Left kidney (tissue), 2 donors: Measurements from ENCODE around the gene ABCA2. TPM values are rescaled to one million over a fixed set of nuclear protein-coding genes. Genes with fewer than 3 reads are reported as not detected.
"Not testable (repeated sequence)": the region's sequence is repeated elsewhere in the genome, so short reads cannot be mapped to it uniquely, and the experiment has no call there.

Experiments used
- DNase-seq: peaks from one replicate; pipeline ENCODE4 v3.0.0-alpha.2; 2013
- polyA plus RNA-seq: library from polyadenylated mRNA; unstranded; fragments of 120-200 nt; gene quantifications from one replicate; pipeline ENCODE4 v1.2.1, GENCODE V29; 2013; ENCODE audit not compliant: insufficient read length

ABCA2 gene
- polyA plus RNA-seq, 1 donor: 46.6 TPM

DNA sequence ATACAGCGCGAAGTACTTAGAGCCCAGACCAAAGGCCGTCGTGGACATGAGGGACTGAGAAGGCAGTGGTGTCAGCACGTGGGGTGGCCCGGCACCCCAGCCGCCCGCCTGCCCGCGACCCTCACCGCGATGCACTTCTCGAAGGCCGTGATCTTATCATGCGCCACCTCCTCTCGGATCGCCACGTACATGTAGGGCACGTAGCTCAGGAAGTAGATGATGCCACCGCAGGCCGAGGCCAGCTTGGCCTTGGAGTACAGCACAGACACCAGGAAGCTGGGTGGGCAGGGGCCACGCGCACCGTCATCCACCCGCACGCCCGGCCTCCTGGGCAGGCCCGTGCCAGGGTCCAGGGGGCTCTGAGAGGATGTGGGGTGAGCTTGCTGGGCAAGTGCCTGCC lies 11.0 kb downstream of the ABCA2 start:
- no peak for DNase-seq

DNA sequence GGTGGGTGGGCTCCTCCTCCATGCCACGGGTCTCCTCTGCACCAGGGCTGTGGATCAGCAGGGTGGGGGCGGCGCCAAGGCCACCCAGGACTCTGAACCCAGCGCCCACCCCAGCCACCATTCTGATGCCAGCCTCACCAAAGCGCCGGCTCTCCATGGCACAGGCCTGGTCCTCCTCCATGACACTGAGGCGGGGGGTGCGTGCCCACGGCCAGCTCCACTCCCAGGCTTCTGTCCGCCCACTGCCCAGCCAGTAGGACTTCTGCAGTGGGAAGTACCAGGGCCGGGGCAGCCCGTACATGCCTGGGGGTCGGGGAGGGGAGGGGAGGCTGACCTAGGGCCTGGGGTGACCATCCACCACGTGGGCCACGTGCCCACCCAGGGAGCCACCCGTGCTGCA lies 11.6 kb downstream of the ABCA2 start:
- DNase-seq: no peak

DNA sequence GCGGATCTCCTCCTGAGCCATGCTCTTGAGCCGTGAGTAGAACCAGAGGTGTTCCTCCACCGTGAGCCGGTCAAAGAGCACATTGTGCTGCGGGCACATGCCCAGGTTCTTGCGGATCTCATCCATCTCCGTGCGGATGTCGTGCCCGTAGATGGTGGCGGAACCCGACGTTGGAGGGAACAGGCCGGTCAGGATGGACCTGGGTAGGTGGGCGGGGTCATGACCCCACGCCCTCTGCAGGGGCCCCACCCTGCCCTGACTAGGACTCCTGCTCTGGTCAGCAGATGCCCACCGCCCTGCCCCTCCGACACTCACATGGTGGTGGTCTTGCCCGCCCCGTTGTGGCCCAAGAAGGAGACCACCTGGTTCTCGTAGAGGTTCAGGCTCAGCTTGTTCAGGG lies 12.1 kb downstream of the ABCA2 start:
- no peak for DNase-seq

DNA sequence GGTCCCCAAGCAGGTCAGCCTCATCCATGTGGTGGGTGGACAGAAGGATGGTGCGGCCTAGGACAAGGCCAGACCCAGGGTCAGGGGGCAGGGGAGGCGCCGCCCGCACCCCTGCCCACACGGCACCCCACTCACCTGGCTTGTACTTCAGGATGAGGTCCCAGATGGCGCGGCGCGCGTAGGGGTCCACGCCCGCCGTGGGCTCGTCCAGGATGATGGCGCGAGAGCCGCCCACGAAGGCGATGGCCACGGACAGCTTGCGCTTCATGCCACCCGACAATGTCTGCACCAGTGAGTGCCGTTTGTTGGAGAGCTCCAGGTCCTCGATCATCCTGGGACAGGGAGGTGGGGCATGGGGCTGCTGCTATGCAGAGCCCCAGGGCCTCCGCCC lies 12.5 kb downstream of the ABCA2 start:
- DNase-seq: no peak

DNA sequence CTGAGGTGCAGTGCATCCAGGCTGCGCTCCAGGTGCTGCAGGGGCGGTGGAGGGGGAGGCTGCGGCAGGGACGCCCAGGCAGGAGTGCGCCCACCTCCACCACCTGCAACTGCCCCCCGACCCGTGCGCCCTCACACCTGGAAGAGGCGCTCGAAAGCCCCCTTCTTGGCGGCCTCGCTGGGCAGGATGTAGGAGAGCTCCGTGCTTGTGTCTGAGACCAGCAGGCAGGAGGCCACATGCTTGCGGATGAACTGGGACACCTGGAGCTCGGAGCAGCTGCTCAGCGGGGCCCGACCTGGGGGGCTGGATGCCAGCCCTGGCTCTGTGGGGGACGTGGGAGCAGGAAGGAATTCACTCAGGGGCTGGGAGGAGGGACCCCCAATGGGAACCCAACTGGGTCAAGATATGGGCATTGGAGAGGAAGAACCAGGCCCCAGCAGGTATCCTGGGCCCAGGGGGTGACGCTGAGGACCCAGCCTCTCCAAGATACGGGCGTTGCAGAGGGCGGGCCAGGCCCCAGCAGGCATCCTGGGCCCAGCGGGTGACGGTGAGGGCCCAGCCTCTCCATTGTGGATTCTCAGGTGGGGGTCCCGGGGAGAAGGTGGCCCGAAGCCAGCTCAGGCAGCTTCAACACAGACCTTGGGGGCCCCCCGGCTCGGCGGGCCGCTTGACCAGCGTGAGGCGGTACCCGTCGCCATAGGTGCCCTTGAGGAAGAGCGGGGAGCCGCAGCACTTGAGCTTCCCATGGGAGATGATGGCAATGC lies 13.1 kb downstream of the ABCA2 start:
- no peak for DNase-seq

DNA sequence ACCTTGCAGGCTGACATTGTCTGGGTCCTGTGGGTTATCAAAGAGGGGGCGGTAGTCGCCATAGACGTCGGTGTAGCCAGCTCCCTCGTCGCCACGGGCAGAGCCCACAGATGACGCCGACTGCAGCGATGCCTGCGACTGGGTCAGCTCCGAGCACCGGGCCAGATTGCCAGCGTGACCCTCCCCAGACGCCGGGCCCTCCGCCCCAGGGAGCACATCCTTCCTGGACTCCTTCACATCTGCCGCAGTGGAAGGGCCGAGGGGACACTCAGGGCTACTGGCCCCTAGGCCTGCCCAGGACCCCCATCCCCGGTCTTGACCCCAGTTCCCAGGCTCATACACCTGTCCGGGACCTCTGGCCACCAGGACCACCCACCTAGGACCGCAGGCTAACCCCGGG lies 13.9 kb downstream of the ABCA2 start:
- no peak for DNase-seq

DNA sequence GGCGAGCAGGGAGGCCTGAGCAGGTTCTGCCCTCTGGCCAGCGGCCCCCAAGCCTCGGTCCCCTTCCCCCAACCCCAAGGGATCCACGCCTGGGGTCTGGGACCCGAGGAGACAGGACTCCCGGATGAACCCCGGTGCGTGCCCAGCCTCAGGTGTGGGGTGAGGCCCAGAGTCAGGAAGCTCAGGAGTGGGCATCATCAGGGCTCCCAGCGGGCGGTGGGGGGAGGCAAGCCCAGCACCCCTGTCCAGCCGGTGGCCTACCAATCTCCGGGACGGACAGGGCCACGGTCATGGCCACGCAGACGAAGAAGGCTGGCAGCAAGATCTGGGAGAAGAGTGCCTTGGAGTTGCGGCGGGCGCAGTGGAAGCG lies 14.5 kb downstream of the ABCA2 start:
- no peak for DNase-seq

DNA sequence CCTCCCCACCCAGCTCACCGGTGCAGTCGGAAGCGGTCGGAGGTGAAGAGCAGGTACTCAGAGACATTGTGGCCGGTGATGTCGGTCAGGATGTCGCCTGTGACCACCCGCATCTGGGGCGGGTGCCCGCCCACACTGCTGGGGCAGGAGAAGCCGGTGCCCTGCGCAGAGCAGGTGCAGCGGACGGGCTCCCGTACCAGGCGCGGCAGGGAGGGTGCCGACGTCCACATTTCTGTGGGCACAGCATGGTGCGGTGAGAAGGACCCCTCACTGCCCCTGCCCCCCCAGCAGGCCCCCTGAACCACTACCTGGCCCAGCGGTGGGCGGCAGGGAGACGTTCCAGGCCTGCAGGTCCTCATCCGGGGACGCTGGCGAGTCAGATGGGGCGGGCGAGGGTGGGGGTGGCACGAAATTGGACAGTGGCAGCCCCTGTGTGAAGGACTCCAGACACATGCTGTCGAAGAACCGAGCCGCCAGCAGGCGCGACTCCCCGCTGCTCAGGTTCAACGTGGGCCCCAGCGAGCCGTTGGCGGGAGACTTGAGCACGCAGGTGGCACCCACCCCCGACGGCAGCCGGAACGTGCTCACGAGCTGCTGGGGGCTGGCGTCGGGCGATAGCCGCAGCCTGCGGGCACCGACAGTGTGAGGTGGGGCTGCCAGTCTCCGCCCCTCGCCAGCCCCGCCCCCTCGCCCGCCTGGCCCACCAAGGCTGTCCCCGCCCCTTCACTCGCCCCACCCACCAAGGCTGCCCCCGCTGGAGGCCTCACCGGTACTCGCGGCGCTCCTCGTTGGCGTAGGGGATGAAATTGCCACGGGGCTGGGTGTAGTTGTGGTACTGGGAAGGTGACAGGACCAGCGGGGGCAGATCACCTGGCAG lies 15.1 kb downstream of the ABCA2 start:
- no peak for DNase-seq

DNA sequence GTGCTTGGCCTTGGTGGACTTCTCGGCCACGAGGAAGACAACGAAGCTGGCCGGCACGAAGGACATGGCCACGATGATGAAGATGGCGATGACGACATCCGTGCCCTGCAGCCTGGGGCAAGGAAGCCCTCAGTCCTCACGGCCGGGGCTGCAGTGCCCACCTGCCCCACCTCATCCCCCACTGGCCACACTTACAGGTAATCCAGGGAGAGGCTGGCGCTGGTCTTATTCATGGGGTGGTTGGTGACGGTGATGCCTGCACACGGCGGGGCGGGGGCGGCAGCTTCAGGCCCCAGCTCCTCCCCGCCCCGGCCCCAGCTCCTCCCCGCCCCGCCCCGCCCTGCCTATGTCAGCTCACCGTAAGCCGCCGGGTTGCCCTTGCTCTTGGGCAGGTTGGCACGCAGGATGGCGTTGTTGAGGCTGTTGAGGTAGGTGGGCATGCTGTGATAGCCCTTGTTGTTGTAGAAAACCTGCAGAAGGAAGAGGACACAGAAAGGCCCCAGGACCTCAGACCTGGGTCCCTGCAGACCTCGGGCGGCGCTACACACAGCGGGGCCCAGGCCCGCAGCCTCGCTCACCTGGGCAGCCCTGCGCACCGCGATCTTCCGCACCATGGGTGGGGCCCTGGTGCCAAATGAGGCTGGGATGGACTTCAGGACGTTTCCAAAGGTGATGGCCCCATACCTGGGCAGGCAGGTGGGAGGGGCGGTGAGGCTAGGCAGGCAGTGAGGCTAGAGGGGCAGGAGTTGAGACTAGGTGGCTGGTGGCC lies 15.9 kb downstream of the ABCA2 start:
- DNase-seq: no peak

DNA sequence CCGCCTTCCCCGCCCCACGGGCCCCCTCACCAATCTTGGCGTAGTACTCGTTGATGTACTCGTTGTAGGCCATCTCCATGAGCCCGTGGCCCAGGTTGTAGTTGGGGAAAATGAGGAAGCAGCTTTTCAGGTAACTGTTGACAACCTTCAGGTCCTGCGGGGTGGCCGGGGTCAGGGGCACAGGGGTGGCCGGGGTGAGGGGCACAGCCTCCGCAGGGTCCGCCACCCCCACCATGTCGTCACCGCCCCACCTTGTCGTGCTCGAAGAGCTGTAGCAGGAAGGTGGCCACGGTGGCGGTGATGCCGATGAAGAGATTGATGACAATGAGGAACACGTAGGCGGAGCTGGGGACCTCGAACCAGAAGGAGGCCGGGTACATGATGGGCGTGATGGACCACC lies 16.9 kb downstream of the ABCA2 start:
- no peak for DNase-seq

DNA sequence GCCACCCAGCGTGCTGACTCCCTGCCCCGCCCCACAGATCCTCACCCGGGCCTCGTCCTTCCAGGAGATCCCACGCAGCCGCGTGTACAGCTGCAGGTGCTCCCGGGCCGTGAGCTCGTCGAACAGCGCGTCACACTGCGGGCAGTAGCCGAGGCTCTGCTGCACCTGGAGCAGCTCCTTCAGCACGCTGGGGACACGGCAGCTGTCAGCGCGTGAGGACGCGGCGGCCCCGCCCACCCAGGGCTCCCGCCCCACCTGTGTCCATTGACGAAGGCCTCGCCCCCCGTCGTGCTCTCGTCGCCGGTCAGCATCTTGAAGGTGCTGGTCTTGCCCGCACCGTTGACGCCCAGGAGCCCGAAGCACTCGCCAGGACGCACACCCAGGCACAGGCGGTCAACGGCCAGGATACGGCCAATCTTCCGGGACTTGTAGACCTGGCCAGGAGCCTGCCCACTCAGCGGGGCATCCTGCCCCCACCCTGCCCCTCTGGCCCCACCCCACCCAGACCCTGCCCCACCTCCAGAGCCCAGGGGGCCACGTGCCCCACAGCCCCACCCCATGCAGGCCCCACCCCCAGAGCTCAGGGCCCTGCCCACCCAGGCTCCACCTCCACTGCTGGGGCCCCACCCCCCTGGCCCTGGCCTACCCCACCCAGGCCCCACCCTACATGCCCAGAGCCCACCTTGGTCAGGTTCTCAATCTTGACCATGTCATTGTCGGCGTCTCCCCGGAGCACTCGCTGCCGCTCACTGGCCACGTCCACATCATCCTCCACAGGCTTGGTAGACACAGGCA lies 17.9 kb downstream of the ABCA2 start:
- no peak for DNase-seq

DNA sequence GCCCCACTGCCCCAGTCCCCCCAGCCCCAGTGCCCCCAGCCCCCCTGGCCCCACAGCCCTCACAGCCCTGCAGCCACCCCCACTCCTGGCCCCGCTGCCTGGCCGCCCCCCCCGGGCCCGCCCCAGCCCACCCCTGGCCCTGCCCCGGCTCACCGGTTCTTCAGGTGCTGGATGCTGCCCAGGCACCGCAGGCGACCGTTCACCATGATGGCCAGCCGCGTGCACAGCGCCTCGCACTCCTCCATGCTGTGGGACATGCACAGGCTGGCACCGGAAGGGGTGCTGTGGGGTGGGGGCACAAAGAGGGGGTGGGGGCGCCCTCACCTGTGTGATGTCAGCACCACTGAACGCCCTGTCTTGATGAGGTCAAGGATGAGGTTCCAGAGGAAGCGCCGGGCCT lies 18.8 kb downstream of the ABCA2 start:
- no peak for DNase-seq

DNA sequence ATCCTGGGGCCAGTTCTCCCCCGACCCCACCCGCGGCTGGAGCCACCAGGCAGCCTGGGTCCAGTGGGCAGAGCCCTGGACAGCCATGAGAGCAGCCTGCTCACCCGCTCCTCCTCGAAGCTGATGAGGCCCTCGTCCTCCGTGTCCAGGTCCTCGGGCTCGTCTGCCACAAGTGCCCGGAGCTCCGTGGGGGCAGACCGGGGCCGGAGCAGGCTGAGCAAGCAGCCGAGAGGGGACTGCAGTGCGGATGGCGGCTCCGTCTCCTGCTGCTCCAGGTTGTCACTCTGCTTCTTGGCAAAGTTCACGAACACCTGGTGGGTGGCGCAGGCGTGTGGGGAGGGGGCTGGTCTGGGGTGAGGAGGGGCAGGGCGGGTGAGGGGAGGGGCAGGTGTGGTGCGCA lies 19.7 kb downstream of the ABCA2 start:
- DNase-seq: no peak

DNA sequence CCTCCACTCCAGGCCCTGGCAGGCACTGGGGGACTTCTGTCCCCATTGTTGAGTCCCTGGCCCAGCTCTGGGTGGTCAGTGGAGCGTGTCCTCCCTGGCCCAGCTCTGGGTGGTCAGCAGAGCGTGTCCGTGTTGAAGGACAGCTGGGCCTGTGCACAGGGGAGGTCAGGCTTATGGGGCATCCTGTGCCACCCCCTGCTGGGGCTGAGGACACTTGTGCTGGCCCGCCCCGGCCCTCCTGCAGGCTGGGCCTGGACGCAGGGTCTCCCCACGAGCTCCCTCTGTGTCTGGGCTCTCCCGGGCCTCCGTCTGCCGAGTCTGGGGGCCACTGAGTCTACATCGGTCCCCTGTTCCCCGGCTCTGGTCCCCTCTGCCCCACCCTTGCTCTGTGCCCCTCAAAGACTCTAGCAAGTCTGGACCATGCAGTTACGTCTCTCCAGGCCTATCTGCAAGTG lies 20.2 kb downstream of the ABCA2 start:
- DNase-seq: no peak

DNA sequence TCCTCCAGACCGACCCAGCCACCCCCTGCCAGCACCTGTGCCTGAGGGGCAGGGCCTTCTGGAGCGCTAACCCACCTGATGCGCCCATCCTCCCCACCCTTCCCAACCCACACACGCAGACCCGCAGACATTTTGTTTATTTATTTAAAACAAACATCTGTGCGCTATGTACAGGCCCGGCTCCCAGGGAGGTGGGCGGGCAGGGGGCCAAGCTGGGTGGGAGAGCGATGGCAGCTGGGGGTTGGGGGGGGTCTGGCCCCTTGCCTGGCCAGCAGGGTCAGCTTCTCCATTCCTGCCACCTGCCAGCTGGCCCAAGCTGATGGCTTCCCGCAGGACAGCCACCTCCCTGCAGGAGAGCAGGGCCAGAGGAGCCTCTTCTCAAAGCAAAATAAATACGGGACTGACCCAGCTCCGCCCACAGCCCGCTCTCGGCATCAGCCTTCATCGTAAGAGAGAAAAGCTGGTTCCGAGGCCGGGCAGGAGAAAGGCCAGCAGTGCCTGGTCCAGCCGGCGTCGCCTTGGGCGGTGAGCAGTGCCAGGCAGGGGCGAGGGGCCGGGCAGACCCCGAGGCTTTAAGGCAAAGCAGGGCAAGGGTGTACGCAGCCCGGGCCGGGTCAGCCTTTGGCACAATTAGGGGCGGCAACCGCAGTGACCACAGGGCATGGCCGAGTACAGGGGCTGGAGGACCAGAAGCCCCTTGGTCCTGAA lies 20.8 kb downstream of the ABCA2 start:
- DNase-seq: no peak

DNA sequence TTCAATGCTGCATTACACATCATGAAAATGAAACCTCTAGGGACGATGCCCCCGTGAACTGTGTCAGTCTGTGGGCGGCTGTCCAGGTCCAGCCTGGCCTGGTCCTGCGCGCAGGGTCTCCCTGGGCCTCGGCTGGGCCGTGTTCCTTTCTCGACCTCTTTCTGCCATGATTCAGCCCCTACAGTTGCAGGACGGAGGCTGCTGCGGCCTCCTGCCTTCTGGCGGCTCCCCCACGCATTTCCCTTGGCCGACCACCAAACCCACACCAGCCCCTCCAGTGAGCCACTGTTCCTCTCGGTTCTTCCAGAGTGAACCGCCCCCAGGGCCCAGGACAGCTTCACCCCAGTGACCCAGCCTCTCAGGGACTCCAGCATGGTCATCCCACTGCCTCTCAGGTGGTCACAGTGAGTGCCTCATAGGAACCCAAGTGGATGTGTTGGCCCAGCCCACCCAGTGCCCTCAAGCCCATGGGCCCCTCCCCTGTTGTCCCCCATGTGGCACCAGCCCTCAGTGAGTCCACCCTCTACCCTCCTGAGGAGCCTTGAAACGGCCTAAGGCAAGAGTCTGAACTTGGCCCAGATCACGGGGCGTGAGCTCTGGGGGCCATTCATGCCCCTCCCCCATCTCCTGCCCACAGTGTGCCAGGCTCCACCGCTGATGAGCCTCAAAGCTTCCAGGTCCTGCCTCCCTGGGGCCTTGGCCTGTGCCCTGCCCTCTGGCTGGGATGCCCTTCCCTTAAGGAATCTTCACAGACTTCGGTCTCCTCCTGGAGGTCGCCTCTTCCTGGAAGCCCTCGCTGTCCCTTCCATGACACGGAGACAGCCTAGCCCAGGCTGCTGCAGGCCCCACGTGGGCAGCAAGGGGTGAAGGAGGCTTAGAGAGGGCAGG lies 21.7 kb downstream of the ABCA2 start:
- DNase-seq: no peak

DNA sequence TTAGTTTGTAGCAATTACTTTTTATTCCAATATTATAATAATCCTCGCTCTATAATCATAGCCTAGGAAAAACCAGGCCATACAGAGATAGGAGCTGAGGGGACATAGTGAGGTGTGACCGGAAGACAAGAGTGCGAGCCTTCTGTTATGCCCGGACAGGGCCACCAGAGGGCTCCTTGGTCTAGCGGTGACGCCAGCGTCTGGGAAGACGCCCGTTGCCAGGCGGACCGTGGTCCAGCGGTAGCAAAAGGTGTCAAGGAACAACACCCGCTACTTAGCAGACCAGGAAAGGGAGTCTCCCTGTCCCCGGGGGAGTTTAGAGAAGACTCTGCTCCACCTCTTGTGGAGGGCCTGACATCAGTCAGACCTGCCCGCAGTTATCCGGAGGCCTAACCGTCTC lies 23.8 kb downstream of the ABCA2 start:
- DNase-seq: not testable (repeated sequence)

DNA sequence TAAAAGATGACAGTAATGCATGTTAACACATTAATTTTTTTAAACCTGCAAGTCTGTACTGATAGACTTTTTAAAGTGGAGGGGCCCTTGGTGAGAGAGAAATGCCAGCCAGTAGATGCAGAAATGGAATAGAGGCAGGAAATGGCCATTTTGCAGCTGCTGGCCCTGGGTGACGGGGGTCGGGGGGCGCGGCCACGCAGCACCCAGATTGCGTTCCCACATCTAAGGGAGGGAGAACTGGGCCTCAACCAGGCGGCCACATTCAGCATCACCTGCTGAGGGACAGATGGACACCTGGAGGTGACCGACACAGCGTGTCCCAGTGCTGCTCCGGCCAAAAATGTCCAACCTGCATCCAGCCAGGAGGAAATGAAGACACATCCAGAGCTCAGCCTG lies 25.4 kb downstream of the ABCA2 start:
- no peak for DNase-seq

DNA sequence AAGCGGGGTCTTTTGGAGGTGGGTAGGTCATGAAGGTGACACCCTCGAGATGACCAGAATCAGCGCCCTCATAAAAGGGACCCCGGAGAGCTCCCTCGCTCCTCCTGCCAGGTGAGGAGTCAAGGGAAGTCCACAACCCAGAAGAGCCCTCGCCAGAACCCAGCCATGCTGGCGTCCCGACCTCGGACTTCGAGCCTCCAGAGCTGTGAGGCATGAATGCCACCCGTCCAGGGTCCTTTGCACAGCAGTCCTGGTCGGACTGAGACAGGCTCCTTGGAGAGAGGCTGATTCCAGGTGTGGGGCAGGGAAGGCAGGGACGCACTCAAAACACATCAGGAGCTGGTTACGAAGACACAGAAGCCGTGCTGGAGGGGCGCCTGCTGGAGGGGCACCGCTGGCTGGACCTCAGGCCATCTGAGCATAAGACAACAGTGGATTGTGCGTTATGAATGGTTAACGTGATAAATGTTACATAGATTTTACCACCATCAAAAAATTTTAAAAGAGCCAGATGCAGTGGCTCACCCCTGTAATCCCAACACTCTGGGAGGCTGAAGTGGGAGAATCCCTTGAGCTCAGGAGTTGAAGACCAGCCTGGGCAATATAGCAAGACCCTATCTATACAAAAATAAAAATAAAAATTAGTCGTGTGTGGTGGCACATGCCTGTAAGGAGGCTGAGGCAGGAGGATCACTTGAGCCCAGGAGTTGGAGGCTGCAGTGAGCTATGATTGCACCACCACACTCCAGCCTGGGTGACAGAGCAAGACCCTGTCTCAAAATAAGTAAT lies 26.0 kb downstream of the ABCA2 start:
- DNase-seq: no peak
